Fibroblast of skin of scalp (primary cell): ENCODE results near the gene SLC34A3.
A peak's percentile ranks its signal among the peaks of the same experiment; 100 is the strongest.

Experiments used
- DNase-seq: peaks from one replicate; pipeline ENCODE4 v3.0.0-alpha.2; 2013

The SLC34A3 gene

GRCh38 chr9:137262909-137263285, 32.2 kb downstream of the SLC34A3 start:
- DNase-seq, result no peak

- DNase-seq, result no peak
Measured at GRCh38 chr9:137263506-137263905, 32.8 kb downstream of the SLC34A3 start.

- no peak for DNase-seq
Measured at GRCh38 chr9:137264067-137264466, 33.4 kb downstream of the SLC34A3 start.

GRCh38 chr9:137265496-137266161, 34.9 kb downstream of the SLC34A3 start:
- DNase-seq, result no peak

GRCh38 chr9:137266162-137266527, 35.4 kb downstream of the SLC34A3 start:
- no peak for DNase-seq

- DNase-seq, result no peak
Measured at GRCh38 chr9:137266585-137267453, 36.1 kb downstream of the SLC34A3 start.

- DNase-seq, result no peak
Measured at GRCh38 chr9:137267933-137268355, 37.2 kb downstream of the SLC34A3 start.

GRCh38 chr9:137268538-137269201, 38.0 kb downstream of the SLC34A3 start:
- no peak for DNase-seq

GRCh38 chr9:137269231-137269772, 38.6 kb downstream of the SLC34A3 start:
- DNase-seq, result no peak

GRCh38 chr9:137270929-137271695, 40.4 kb downstream of the SLC34A3 start:
- DNase-seq, result no peak

- DNase-seq, result no peak
Measured at GRCh38 chr9:137271696-137272076, 41.0 kb downstream of the SLC34A3 start.

GRCh38 chr9:137272241-137273094, 41.8 kb downstream of the SLC34A3 start:
- DNase-seq, result no peak

GRCh38 chr9:137273095-137273490, 42.4 kb downstream of the SLC34A3 start:
- no peak for DNase-seq

GRCh38 chr9:137273611-137274320, 43.1 kb downstream of the SLC34A3 start:
- no peak for DNase-seq

- DNase-seq, result no peak
Measured at GRCh38 chr9:137275203-137275587, 44.5 kb downstream of the SLC34A3 start.

GRCh38 chr9:137275588-137276472, 45.1 kb downstream of the SLC34A3 start:
- DNase-seq, result no peak

GRCh38 chr9:137276473-137277328, 46.0 kb downstream of the SLC34A3 start:
- peak; percentile 46 for DNase-seq

GRCh38 chr9:137277329-137278041, 46.8 kb downstream of the SLC34A3 start, which contains the start of gene TOR4A:
Gene TOR4A (plus strand): TSS chr9:137277726. CDS start chr9:137278690, 964 bp downstream.
- DNase-seq, result peak; percentile 35
